CD4-positive, alpha-beta T cell (primary cell): ENCODE data around the gene NPC1L1. TPM values are rescaled to one million over a fixed set of nuclear protein-coding genes. Genes with fewer than 3 reads are reported as not detected.

Experiments
- ATAC-seq: fragments of 200-7000 bp; cut with Tn5 transposase; one replicate; pipeline ENCODE4 v1.10.0; 2022; ENCODE audit warnings: mild to moderate bottlenecking; ENCODE audit not compliant: poor library complexity
- CTCF ChIA-PET: fragments of 350-600 bp; sonication (Branson Sonifier 250); formaldehyde crosslinking; loops from one replicate; lab custom pipeline; 2021; ENCODE audit warnings: antibody characterized with exemption, inconsistent platforms; lab: Charles Lee
- POLR2A ChIA-PET: fragments of 350-600 bp; sonication (Branson Sonifier 250); formaldehyde crosslinking; loops from one replicate; lab custom pipeline; 2021; ENCODE audit warnings: antibody characterized with exemption, inconsistent platforms; lab: Charles Lee
- DNase-seq, 14 experiments: peaks; one replicate each; pipeline ENCODE4 v3.0.0-alpha.2; 2013 to 2020; ENCODE audit warnings: mixed read lengths in 2 of 14
- H3K27ac ChIP-seq, 2 donors: one replicate each; pipeline versions ENCODE4 v1.5.1 to v1.7.0; 2013; ENCODE audit warnings: low read length in 2 of 2, low read depth in 1 of 2, mild to moderate bottlenecking in 1 of 2
- H3K27me3 ChIP-seq, 2 experiments: 1 replicate in 1 of 2; 2 replicates in 1 of 2; pipeline versions ENCODE4 v1.6.1 to v1.7.0; 2013; ENCODE audit warnings: low read length in 2 of 2, control low read depth in 1 of 2, mild to moderate bottlenecking in 1 of 2, moderate library complexity in 1 of 2; ENCODE audit not compliant: insufficient read depth in 2 of 2, control insufficient read depth in 1 of 2
- H3K36me3 ChIP-seq: one replicate; pipeline ENCODE4 v1.6.1; 2013; ENCODE audit warnings: low read length, control low read depth; ENCODE audit not compliant: insufficient read depth
- H3K4me1 ChIP-seq: one replicate; pipeline ENCODE4 v1.6.1; 2013; ENCODE audit warnings: low read length, control low read depth; ENCODE audit not compliant: insufficient read depth
- H3K4me3 ChIP-seq: one replicate; pipeline ENCODE4 v1.5.1; 2013; ENCODE audit warnings: mild to moderate bottlenecking, low read length, moderate library complexity
- H3K9me3 ChIP-seq, 2 experiments: 1 replicate in 1 of 2; 2 replicates in 1 of 2; pipeline versions ENCODE4 v1.6.1 to v1.7.0; 2013; ENCODE audit warnings: low read length in 2 of 2, mild to moderate bottlenecking in 2 of 2, control low read depth in 1 of 2, moderate library complexity in 1 of 2; ENCODE audit not compliant: control insufficient read depth in 1 of 2, insufficient read depth in 1 of 2
- H3K27ac Mint-ChIP-seq: one replicate; pipeline ENCODE4 v1.8.0; 2020; ENCODE audit warnings: mixed read lengths
- H3K27me3 Mint-ChIP-seq: one replicate; pipeline ENCODE4 v1.8.0; 2021; ENCODE audit warnings: mixed read lengths
- H3K36me3 Mint-ChIP-seq: one replicate; pipeline ENCODE4 v1.8.0; 2021; ENCODE audit warnings: low read depth, mixed read lengths
- H3K4me1 Mint-ChIP-seq: one replicate; pipeline ENCODE4 v1.8.0; 2021; ENCODE audit warnings: low read depth, mixed read lengths
- H3K4me3 Mint-ChIP-seq: one replicate; pipeline ENCODE4 v1.8.0; 2020; ENCODE audit warnings: mild to moderate bottlenecking, mixed read lengths
- H3K9me3 Mint-ChIP-seq: one replicate; pipeline ENCODE4 v1.8.0; 2020; ENCODE audit warnings: mixed read lengths
- intact Hi-C, 2 experiments: fragments of 100-400 bp; cut with DNase I in 1 of 2; cut with micrococcal nuclease in 1 of 2; formaldehyde crosslinking; loops; one replicate each; pipeline versions ENCODE4 v1.15.1 to v1.9.0; 2023 to 2025; cut with DNase I, micrococcal nuclease
- total RNA-seq, 174 experiments: library from RNA in 2 of 174; stranded (reverse) in 2 of 174; gene quantifications; one replicate each; pipeline ENCODE4 v1.2.3 and lab custom pipeline; 2021 to 2026
- TF ChIP-seq, protein P1 (sequence below): fragments of 200-600 bp; IDR thresholded peaks from one replicate; pipeline ENCODE4 v1.8.0; 2022; ENCODE audit warnings: antibody characterized with exemption, mild to moderate bottlenecking

Gene NPC1L1
- total RNA-seq, 2 experiments from 2014 or later, result 0.08 TPM; not detected in 1

DNA sequence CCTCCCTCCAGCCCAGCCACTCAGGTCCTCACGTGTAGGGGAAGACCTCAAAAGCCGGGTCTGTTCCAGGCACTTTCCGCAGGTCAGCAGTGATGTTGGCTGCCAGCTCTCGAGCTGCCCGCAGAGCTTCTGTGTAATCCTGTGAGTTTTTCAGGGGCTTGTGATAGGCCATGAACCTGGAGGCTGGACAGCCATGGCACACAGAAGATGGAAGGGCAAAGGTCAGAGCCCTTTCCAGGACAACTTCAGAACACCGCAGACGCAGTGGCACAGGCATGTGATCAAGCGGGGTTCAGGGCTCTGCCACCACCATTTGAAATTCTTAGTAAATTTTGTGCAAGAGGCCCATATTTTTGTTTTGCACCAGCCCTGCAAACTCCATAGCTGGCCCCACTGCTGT is 24.0 kb downstream of the NPC1L1 start:
- DNase-seq (no peak), ATAC-seq (no peak)
- Histone ChIP-seq H3K36me3 (no peaks in the 10 kb centered on the region), H3K4me1 (no peaks in the 10 kb centered on the region), H3K27ac (no peak overlapping the region), H3K9me3 (no peaks in the 10 kb centered on the region), H3K4me3 (no peak overlapping the region), H3K27me3 (peaks cover 0 to 2% of the 10 kb centered on the region in 2 experiments)
- no peaks in the 10 kb centered on the region for H3K9me3 Mint-ChIP-seq
- H3K36me3 Mint-ChIP-seq, result no peaks in the 10 kb centered on the region
- no peak overlapping the region for H3K4me3 Mint-ChIP-seq
- TF ChIP-seq, protein P1, sequence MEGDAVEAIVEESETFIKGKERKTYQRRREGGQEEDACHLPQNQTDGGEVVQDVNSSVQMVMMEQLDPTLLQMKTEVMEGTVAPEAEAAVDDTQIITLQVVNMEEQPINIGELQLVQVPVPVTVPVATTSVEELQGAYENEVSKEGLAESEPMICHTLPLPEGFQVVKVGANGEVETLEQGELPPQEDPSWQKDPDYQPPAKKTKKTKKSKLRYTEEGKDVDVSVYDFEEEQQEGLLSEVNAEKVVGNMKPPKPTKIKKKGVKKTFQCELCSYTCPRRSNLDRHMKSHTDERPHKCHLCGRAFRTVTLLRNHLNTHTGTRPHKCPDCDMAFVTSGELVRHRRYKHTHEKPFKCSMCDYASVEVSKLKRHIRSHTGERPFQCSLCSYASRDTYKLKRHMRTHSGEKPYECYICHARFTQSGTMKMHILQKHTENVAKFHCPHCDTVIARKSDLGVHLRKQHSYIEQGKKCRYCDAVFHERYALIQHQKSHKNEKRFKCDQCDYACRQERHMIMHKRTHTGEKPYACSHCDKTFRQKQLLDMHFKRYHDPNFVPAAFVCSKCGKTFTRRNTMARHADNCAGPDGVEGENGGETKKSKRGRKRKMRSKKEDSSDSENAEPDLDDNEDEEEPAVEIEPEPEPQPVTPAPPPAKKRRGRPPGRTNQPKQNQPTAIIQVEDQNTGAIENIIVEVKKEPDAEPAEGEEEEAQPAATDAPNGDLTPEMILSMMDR, result no peak
- POLR2A ChIA-PET, result no interaction called here
- intact Hi-C loops, result no loop called here
- H3K4me1 Mint-ChIP-seq, result no peaks in the 10 kb centered on the region
- CTCF ChIA-PET, result no interaction called here
- H3K27me3 Mint-ChIP-seq, result no peaks in the 10 kb centered on the region
- H3K27ac Mint-ChIP-seq, result no peak overlapping the region

GRCh38 chr7:44515590-44516268 is 25.4 kb downstream of the NPC1L1 start:
- Mint-ChIP-seq H3K4me3 (no peak overlapping the region), H3K4me1 (no peaks in the 10 kb centered on the region), H3K9me3 (no peaks in the 10 kb centered on the region), H3K27me3 (no peaks in the 10 kb centered on the region), H3K36me3 (no peaks in the 10 kb centered on the region), H3K27ac (no peak overlapping the region)
- CTCF ChIA-PET, result no interaction called here
- Histone ChIP-seq H3K4me3 (no peak overlapping the region), H3K36me3 (no peaks in the 10 kb centered on the region), H3K9me3 (no peaks in the 10 kb centered on the region), H3K27ac (no peak overlapping the region), H3K27me3 (peaks cover 0 to 2% of the 10 kb centered on the region in 2 experiments), H3K4me1 (no peaks in the 10 kb centered on the region)
- no peak for ATAC-seq
- DNase-seq, result no peak
- intact Hi-C loops, result no loop called here
- POLR2A ChIA-PET, result no interaction called here
- TF ChIP-seq, protein P1, result no peak

DNA sequence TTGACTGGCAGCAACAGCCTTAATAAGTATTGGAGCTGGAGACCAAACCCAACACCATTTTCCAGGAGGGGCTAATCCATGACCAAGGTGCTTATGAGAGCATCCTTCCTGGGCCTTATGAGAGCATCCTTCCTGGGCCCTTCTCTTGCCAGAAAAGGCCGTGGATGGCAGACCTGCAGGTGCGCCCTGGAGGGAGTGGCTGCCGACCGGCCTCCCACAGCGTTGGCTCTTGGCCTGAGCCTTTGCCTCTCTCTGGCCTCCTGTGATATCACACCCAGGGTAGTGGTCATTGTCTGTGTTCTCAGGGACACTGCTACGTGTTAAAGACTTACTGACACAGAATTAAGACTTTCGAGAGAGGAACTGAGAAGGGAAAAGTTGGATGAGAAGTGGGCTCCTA is 28.4 kb downstream of the NPC1L1 start:
- H3K9me3 ChIP-seq, result peaks cover 0 to 5% of the 10 kb centered on the region in 2 experiments
- DNase-seq (no peak), ATAC-seq (no peak)
- CTCF ChIA-PET, result no interaction called here
- no peak overlapping the region for H3K27ac Mint-ChIP-seq
- no peaks in the 10 kb centered on the region for H3K4me1 Mint-ChIP-seq
- H3K4me3 Mint-ChIP-seq, result no peak overlapping the region
- no peak overlapping the region for H3K27ac ChIP-seq
- no peaks in the 10 kb centered on the region for H3K9me3 Mint-ChIP-seq
- H3K36me3 Mint-ChIP-seq, result no peaks in the 10 kb centered on the region
- POLR2A ChIA-PET, result no interaction called here
- H3K27me3 Mint-ChIP-seq, result peaks cover 11% of the 10 kb centered on the region
- no peaks in the 10 kb centered on the region for H3K4me1 ChIP-seq
- H3K36me3 ChIP-seq, result no peaks in the 10 kb centered on the region
- intact Hi-C loops, result no loop called here
- TF ChIP-seq, protein P1, result no peak
- no peaks in the 10 kb centered on the region for H3K27me3 ChIP-seq
- H3K4me3 ChIP-seq, result no peak overlapping the region
